Stimulated activated naive CD8-positive, alpha-beta T cell treated with anti-CD3 and anti-CD28 coated beads, Interleukin-15, Interleukin-2, amounts not matched to agents 100 U/mL and 50 U/mL, for 24 hours (primary cell): ENCODE data around the gene KCNH5.

ENCODE experiments used
- ATAC-seq: fragments of 150-1000 bp; cut with Tn5 transposase; one replicate; pipeline ENCODE4 v1.10.0; 2021
- DNase-seq: peaks from one replicate; pipeline ENCODE4 v3.0.0; 2021

The KCNH5 gene

DNA sequence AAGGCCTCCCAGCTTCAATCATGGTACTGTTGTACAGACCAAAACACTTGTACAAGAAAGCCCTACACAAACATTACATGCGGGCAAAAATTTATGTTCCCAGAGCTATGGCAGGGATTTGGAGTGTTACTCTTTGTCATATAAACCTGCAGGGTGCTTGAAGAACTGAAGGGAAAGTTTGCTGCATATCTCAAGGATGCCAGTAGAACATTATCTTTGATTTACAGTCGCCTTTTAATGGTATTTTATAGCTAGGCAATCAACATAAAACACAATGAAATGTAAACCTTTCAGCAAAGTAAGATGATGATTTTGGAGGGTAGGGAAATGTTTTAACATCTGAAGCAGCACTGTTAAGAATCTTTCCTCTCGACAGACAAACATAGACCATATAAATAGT lies 305.6 kb downstream of the KCNH5 start:
- ATAC-seq, result no peak
- no peak for DNase-seq

DNA sequence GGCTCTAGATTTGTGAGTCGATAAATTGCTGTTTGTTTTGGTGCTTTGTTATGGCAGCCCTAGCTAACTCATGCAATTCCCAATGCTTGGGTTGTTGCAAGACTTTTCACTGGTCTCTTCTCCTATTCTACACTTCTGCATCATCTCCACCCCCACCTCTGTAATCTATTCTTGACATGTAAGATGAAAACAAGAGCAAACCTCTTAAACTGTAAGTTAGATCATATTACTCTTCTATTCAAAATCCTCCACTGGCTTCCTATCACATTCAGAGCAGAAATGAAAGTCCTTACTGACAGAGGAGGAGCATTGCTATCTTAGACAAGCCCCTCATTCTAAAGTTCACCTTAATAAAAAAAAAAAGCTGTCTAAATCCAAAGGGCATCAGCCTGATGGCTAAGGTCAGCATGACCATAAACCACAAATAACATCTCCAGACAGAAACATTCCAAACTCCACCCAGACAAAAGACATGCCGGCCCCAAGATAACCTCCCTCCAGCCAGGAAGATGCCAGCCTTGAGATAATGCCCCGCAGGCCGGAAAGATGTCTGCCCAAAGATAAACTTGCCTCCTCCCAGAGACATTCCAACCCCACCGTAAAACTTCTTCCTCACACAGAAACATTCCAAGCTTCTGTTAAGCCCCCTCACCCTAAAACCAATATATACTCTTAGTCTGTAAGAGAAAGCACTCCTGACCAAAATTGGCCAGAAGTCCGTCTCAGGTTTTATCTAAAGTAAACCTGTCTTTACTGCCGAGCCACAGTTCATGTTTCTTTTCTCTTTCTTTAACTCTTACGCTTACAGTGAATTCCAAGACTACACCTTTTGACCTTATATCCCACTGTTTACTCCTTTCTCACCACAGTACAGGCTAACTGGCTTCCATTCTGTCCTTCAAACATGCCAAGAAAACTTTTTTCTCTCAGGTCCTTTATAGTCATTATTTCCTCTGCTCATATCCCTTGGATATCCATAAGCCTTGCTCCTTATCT lies 308.9 kb downstream of the KCNH5 start:
- DNase-seq (no peak), ATAC-seq (no peak)

DNA sequence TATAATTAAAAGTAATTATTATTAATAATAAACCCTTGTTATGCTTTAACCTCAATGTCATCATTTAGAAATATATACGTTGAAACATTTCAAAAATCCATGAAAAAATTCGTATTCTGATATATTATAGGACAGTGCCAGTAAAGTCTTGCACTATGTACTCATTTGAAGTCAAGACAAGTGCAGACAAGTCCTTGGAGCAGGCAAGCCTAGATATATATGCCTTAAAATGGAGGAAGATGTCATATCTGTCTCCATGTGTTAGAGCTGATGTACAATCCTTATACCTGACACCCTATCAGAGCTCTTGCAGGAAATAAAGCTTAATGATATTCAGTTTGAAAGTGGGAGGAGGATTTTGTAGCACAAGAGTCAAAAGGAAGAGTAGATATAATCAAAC lies 310.4 kb downstream of the KCNH5 start:
- no peak for DNase-seq
- no peak for ATAC-seq

DNA sequence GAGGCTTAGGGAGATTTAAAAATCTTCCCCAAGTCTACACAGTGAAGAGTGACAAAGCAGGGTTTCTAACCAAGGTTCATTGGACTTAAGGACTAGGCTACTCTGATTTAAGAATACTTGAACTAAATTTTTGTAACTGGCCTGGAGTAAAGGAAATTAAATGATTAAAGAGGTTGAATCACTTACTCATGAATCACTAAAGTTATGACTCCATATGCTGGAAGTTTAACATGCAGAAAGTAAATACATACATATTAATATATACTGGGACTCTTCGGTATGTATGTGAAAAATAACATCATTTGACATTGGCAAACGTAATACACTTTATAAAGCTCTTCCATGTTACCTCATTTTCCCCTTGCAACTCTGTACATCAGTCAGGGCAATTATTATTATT lies 322.9 kb downstream of the KCNH5 start:
- DNase-seq (no peak), ATAC-seq (no peak)

DNA sequence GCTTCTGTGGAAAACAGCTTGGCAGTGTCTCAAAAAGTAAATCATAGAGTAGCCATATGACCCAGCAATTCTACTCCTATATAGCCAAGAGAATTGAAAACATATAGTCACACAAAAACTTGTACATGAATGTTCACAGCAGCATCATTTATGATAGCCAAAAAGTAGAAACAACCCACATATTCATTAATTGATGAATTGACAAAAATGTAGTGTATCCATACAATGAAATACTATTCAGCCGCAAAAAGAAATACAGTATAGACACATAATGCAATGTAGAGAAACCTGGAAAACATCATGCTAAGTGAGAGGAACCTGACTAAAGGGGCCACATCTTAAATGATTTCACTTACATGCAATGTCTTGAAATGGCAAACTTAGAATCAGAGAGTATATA lies 326.6 kb downstream of the KCNH5 start:
- DNase-seq, result no peak
- ATAC-seq, result no peak

DNA sequence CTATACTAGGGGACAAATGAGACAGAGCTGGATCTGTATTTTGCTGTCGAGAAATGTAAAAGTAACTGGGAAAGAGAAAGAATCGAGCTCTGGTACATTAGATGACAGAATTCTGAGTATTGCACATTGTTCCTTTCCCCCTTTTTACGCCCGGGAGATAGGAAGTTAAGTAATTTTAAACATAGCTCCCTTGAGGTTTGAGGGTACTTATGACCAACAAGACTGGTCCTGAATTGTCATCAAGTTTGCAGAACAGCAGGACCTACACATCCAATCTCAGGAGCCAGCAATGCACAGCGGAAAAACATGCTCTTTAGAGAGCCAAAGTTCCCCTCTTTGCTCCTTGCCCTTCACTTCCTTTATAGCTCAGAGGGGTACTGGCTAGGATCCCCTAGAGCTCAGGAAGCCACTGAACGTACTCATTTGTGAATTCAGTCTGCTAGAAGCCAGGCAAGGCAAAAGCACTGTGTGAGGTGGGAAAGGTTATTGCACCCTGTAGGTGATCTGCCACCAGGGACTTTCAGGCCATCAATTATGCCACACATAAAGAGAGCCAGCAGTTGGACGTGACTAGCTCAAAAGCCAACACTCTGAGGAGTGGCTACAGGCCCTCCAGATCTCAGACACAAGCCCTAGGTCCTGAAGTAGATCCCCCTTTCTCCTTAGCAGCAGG lies 333.8 kb downstream of the KCNH5 start:
- ATAC-seq (no peak), DNase-seq (no peak)

DNA sequence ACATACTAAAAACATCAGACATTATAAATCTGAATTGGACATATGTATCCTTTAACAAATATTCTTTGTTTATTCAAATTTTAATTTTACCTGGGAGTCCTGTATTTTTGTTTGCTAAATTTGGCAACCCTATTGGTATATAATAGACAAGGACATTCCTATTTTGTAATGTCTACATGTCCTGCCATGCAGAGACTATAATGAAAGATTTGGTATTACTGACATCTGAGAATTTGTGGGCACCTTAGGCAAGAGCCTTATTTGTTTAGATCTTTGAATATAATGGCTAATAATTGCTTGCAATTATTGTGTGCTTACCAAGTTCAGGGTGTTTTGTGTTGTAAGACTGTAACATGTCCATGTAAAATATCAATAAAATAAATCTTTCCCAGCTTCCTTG lies 334.4 kb downstream of the KCNH5 start:
- ATAC-seq, result no peak
- no peak for DNase-seq

DNA sequence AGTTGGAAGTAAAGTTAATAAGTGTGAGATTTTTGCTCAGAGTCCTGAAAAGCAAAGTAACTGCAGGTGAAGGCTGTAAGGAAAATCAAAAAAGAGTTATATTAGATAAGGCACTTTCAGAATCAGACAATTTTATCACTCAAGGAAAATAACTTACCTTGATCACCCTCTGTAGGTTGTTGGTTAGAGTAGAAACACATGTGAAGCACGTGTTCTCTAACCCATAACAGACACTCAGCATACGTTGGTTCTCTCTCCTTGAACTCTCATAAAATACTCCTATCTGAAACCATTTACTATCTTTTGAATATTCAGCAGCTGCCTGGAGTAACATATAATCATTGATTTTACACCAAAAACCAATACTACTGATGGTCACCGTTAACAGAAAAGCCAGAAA lies 335.5 kb downstream of the KCNH5 start:
- ATAC-seq (no peak), DNase-seq (no peak)

DNA sequence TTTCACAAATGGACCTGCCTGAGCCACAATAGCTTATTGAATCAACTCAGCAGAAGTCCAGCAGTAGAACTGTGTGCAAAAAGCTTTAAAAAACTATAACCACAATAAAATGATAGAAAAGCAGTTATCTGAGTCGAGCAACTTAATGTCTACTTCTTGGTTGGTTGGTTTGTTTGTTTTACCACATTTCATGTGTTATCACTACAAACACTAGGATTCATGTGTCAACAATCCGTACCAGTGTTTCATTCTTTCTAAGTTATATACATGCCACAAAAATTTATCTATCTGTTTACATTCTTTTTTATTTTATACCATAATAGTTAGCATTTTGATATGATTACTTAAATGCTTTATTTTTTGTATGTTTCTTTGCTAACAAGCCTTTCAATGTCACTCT lies 339.0 kb downstream of the KCNH5 start:
- no peak for DNase-seq
- no peak for ATAC-seq

DNA sequence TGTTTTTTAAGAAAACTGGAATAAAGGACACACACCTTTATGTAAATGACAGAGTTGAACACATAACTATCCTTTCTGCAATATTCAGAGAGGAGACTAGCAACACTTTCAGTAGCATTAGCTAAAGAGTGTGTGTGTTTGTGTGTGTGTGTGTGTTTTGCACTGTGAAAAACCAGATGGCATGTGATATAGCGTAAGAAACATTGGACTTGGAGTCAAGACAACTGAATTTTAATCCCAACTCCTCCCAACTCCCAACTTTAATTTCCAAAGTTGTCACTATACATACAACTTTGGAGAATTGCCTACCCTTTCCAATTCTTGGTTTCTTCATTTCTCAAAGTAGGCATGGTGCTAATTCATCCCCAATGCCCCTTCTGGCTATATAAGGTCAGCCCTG lies 347.8 kb downstream of the KCNH5 start:
- ATAC-seq (no peak), DNase-seq (no peak)

DNA sequence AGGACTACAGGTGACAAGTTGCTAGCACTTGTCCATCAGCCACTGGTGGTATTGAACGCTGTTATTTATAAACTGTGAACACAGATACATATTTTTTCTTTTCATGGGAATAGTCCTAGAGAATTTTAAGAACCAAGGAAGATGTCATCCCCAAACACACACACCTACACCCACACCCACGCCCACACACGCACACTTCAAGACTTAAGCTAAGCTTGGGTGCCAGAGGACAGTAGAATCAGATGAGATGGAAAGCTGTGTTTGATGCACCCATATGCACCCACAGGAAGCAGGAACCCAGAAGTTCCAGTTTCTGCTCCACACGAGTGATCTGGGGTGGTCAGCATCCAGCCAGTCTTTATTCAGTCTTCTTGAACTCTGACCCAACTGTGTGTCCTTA lies 348.3 kb downstream of the KCNH5 start:
- ATAC-seq, result no peak
- DNase-seq, result no peak

DNA sequence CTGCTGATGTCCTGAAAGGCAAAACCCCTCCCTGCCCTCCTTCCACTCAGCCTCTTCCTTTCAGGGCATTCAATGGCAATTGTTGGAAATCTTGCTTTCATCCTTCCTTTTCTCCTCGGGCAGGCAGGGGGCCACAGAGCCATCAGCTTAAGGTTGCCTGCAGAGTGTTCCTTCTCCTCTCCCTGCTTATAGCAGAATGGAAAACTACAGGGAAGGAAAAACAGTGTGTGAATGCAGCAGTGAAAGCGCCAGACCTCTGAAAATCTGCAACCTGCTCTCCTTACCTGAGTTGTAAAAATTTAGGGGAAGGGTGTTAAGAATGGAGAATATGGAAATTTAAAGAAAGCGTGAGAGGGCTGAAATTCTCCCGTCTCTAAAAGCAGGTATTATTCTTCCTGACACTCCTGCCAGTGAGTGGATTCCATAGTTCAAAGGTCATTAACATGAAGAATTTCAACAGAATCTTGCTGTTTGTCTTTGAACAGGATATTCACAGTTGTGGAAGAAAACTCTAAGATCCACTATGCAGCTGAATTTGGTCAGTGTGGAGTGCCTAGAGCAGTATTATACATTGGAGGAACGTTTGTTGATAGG lies 348.8 kb downstream of the KCNH5 start:
- ATAC-seq, result no peak
- DNase-seq, result no peak

DNA sequence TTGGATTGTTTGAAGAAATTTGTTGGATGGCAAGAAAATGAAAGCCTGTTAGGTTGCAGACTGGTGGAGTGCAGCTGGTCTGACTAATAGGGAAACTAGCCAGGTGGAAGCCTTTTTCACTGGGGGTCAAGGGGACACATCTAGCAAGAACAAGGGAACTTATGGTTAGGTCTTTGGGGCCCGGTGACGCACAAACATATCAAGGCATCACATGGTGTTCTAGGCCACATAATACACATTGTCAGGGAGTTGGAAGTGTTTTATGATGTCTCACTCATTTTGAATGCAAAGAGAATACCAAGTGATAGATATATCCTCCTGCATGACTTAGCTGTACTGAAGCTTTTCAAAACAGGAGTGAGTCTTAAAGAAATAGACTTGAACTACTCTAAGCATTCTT lies 351.2 kb downstream of the KCNH5 start:
- DNase-seq (no peak), ATAC-seq (no peak)

DNA sequence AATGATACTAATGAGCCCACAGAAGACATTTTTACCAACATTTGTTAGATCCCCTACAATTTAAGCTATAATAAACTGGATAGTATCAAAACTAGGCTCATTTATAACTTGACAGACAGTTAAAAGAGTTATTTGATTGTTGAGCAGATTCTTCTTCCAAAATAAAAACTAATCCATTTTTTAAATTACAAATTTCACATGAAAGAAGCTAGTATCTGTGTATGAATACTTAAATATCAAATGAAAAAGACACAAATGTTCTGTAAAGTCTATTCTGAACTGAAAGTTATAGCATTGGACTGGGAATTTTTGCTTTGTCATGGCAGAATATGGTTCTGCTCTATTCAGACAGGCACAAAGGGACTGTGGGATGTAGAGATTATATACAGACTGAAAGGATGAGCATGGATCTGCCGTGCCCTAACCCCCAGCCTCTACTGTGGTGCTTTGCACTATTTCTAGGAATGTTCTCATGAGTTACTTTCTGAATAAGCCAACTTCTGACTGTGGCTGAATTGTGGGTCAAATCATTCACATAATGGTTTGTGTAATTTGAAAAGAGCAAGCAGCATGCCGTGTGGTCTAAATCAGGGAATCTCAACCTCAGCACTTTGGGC lies 352.7 kb downstream of the KCNH5 start:
- ATAC-seq, result no peak

DNA sequence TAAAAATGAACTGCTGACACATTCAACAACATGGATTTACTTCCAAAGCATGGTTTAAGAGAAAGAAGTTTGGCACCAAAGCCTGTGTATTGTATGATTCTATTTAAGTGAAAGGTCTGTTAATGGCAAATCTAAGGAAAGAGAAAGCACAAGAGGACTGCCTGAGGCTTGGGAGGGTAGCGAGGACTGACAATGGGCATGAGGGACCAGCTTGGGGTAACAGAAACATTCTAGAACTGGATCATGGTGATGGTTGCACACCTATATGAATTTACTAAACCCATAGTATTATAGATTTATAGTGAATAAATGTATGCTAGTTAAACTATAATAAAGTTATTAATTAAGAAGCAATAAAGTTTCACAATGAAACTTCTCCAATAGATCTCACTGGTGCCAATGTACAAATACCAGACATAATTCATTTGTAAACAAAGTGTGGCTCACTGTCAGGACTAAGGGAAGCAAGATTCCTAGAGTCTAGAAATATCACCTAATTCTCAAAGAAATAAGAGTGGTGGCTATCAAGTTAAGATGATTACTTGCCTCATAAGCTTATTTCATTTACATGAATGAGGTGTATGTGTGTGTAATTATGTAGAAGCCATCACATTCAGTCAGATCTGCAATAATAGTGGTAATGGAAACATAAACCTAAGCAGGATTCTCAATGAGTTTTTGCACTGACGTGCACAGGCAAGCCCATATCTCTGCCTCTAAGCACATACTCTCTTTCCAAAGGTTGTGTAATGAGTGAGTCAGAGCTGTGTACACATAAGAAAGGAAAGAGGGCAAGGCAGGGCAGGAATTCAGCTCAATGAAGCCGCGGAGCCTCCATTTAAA lies 353.4 kb downstream of the KCNH5 start:
- no peak for DNase-seq

More for the DNA sequence above, 352.7 kb downstream of the KCNH5 start:
- no peak for DNase-seq

DNA sequence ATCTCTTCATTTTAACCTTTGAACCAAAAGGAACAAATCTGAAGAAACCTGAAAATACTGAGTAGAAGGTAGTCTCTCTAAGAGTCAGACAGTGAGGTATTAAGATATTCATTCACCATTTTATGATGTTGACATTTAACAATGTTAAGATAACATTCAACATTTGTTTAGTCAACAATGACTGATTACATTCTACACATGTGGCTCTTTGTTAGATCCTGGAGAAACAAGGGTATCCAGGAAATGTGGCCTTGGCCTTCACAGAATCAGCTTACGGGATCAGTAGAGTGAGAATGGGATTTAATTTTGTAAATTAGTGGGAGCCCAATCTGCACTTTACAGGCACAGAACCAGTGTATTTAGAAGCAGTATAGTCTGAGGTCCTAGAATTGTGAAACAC lies 355.5 kb downstream of the KCNH5 start:
- no peak for ATAC-seq
- DNase-seq, result no peak

More for the DNA sequence above, 353.4 kb downstream of the KCNH5 start:
- ATAC-seq, result no peak

DNA sequence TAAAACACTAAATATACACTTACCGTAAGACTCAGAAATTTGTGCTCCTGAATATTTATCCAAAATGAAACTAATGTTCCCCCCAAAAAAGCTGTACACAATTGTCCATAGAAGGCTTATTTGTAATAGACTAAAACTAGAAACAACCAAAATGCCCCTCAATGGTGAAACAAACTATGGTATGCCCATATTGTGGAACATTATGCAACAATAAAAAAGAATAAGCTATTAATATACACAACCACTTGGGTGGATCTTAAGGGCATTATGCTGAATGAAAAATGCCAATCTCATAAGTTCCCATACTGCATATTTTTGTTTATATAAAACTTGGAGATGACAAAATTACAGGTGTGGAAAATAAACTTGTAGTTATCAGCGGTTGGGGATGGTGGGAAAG lies 357.4 kb downstream of the KCNH5 start:
- no peak for DNase-seq

DNA sequence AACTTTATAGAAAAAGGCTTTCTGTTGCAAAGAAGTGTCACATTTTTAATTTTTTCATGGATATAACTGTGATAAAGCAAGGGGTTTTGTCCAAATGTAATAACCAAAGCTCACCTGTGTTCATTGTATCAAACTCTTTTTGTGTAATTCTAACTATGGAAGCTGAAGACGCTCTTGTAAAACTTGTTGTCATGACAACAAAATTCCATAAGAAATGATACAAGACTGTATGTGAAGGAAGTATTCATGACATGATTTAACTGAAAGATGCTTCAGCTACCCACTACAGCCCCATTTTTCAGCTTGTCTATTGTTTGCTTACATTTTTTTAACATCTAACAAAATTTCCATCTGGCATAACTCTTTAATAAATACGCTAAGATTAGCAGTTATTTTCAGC lies 360.9 kb downstream of the KCNH5 start:
- DNase-seq (no peak), ATAC-seq (no peak)

More for the DNA sequence above, 357.4 kb downstream of the KCNH5 start:
- ATAC-seq, result no peak

DNA sequence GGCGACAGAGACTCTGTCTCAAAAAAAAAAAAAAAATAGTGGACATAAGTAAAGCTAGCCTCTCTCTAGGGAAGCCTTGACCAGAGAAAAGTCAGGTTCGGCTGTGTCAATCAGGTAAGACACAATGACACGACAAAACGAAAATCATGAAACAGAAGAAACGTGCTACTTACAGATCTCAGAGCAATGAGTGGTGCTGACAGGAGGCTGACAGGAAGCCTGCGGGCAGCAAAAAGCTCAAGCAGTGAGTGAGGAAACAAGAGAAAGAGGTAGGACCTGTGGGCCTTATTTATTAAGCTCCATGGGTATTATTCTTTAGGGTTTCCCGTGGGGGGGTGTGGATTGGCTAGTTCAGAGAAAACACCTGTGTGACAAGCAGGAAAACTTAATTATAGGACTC lies 363.1 kb downstream of the KCNH5 start:
- no peak for ATAC-seq
- DNase-seq, result no peak

DNA sequence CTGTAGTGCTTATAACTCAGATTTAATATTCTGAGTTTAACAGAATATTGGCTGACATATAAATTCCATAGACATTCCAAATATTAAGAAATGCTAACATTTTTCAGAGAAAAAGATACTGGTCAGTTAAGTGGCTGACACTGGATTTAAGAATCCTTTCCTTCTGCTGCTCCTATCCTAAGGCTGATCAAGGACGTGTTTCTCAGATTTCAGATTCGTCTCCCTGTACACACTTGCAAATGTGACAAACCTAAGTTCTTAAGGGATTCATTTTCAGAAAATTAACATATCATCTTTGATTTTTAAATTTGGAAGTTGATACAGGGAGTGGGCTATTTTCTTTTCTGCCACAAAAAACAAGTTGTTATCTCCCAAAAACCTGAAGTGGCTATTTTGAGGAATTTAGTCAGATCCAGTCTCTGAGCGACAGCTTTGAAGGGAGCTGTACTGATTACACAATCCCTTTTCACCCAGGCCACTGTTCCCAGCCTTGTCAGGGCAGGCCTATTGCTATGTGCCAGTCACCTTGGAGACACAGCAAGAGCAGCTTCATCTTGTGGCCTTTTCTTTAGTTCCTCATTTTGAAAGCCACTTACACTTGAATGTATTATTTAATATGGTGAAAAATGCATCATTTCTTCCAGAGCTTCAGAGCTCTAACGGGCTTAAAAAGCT lies 370.6 kb downstream of the KCNH5 start:
- no peak for DNase-seq
- no peak for ATAC-seq
